Measurements from ENCODE around the gene PRIMA1.

DNA sequence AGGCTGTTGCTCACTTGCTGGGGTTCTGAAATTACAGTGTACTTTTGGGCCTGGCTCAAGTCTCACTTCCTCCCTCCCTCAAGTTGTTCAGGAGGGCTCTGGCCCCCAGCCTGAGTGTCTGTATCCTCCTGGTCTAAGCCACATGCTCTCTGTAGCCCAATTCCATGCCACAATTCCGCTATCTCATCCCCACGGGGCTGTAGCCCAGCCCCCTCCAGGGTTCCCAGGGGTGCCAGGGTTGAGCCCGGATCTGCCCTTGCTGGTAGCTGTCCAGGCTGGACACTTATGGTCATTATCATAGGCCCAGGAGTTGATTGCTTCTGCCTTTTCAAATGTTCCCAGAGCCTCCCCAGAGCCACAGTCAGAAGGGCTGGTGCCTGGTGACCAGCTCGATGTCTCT is 65.3 kb downstream of the PRIMA1 start:
- TF ChIP-seq EP300 (IDR thresholded peaks at IDR 0.05): no peak
- TF ChIP-seq, protein P1, sequence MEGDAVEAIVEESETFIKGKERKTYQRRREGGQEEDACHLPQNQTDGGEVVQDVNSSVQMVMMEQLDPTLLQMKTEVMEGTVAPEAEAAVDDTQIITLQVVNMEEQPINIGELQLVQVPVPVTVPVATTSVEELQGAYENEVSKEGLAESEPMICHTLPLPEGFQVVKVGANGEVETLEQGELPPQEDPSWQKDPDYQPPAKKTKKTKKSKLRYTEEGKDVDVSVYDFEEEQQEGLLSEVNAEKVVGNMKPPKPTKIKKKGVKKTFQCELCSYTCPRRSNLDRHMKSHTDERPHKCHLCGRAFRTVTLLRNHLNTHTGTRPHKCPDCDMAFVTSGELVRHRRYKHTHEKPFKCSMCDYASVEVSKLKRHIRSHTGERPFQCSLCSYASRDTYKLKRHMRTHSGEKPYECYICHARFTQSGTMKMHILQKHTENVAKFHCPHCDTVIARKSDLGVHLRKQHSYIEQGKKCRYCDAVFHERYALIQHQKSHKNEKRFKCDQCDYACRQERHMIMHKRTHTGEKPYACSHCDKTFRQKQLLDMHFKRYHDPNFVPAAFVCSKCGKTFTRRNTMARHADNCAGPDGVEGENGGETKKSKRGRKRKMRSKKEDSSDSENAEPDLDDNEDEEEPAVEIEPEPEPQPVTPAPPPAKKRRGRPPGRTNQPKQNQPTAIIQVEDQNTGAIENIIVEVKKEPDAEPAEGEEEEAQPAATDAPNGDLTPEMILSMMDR (IDR thresholded peaks at IDR 0.05): no peak
- no peak for TF ChIP-seq POLR2A (IDR thresholded peaks at IDR 0.05)

Measured in tibial nerve (tissue), 4 donors.